H1 (cell line): ENCODE measurements around the gene ELMOD2. TPM values are rescaled to one million over a fixed set of nuclear protein-coding genes. Genes with fewer than 3 reads are reported as not detected.
"Not testable (repeated sequence)": the region's sequence is repeated elsewhere in the genome, so short reads cannot be mapped to it uniquely, and the experiment has no call there.

ENCODE experiments used
- CTCF ChIA-PET: fragments of 300-600 bp; sonication (Branson Sonifier 250); formaldehyde crosslinking; loops from one replicate; lab custom pipeline; 2021; ENCODE audit not compliant: partially characterized antibody; lab: Charles Lee
- POLR2A ChIA-PET: fragments of 300-600 bp; sonication (Branson Sonifier 250); formaldehyde crosslinking; loops from one replicate; lab custom pipeline; 2021; ENCODE audit warnings: inconsistent platforms; ENCODE audit not compliant: partially characterized antibody; lab: Charles Lee
- DNase-seq, 2 experiments: peaks; one replicate each; pipeline versions ENCODE4 v3.0.0 to v3.0.0-alpha.2; 2010 to 2022; ENCODE audit warnings: low spot score in 2 of 2, low read depth in 1 of 2, mixed read lengths in 1 of 2
- FAIRE-seq: peaks from 2 replicates; lab custom pipeline; 2011; peaks lifted over from hg19 to GRCh38; lab: Jason Lieb, UNC
- H2AFZ ChIP-seq: 2 replicates; pipeline ENCODE4 v1.8.1; 2012; ENCODE audit warnings: low read length, inconsistent platforms
- H2AK5ac ChIP-seq: 2 replicates; pipeline ENCODE4 v1.6.1; 2013; ENCODE audit warnings: low read depth, low read length
- H2BK120ac ChIP-seq: replicated peaks from 2 replicates; pipeline ENCODE3; 2013; ENCODE audit warnings: low read depth, low read length, inconsistent platforms
- H2BK12ac ChIP-seq: 2 replicates; pipeline ENCODE4 v1.6.1; 2013; ENCODE audit warnings: low read depth, low read length
- H2BK15ac ChIP-seq: 2 replicates; pipeline ENCODE4 v1.6.1; 2013; ENCODE audit warnings: low read length
- H2BK20ac ChIP-seq: 2 replicates; pipeline ENCODE4 v1.6.1; 2013; ENCODE audit warnings: low read length
- H2BK5ac ChIP-seq: 2 replicates; pipeline ENCODE4 v1.6.1; 2013; ENCODE audit warnings: low read depth, low read length
- H3K14ac ChIP-seq: 2 replicates; pipeline ENCODE4 v1.6.1; 2013; ENCODE audit warnings: inconsistent platforms; ENCODE audit not compliant: insufficient read length
- H3K18ac ChIP-seq: 2 replicates; pipeline ENCODE4 v1.6.1; 2013; ENCODE audit warnings: low read length; ENCODE audit errors: extremely low read depth
- H3K23ac ChIP-seq: 2 replicates; pipeline ENCODE4 v1.6.1; 2013; ENCODE audit warnings: inconsistent platforms; ENCODE audit not compliant: insufficient read length
- H3K23me2 ChIP-seq: 2 replicates; pipeline ENCODE4 v1.6.1; 2013; ENCODE audit warnings: low read depth, low read length
- H3K27ac ChIP-seq: 2 replicates; pipeline ENCODE4 v1.6.1; 2011; ENCODE audit warnings: low read depth, low read length, inconsistent platforms
- H3K27me3 ChIP-seq, 4 experiments: replicated peaks in 1 of 4; 1 replicate in 1 of 4; 2 replicates in 3 of 4; pipeline versions ENCODE4 v1.6.1 to v1.8.1; 2011 to 2013; ENCODE audit warnings: low read length in 3 of 4, mild to moderate bottlenecking in 3 of 4, inconsistent platforms in 2 of 4, mixed read lengths in 2 of 4, moderate library complexity in 1 of 4; ENCODE audit not compliant: control insufficient read depth in 3 of 4, insufficient read depth in 3 of 4; ENCODE audit errors: extremely low read depth in 1 of 4
- H3K36me3 ChIP-seq, 4 experiments: 2 replicates each; pipeline versions ENCODE4 v1.6.1 to v1.8.1; 2011 to 2013; ENCODE audit warnings: mild to moderate bottlenecking in 4 of 4, low read length in 3 of 4, moderate library complexity in 2 of 4, control low read depth in 1 of 4, inconsistent platforms in 1 of 4; ENCODE audit not compliant: insufficient read depth in 4 of 4, control insufficient read depth in 2 of 4
- H3K4ac ChIP-seq: replicated peaks from 2 replicates; pipeline ENCODE3; 2013; ENCODE audit warnings: low read length, low read depth, mixed read lengths, inconsistent platforms; ENCODE audit not compliant: insufficient read length
- H3K4me1 ChIP-seq, 4 experiments: replicated peaks in 1 of 4; 1 replicate in 1 of 4; 2 replicates in 3 of 4; pipeline versions ENCODE4 v1.6.1 to v1.8.1; 2011 to 2013; ENCODE audit warnings: low read length in 3 of 4, inconsistent platforms in 2 of 4, mixed read lengths in 1 of 4; ENCODE audit not compliant: insufficient read depth in 4 of 4, control insufficient read depth in 3 of 4
- H3K4me2 ChIP-seq, 2 experiments: 2 replicates each; pipeline versions ENCODE4 v1.6.1 to v1.8.1; 2011 to 2013; ENCODE audit warnings: low read depth in 2 of 2, low read length in 2 of 2, control low read depth in 1 of 2, inconsistent platforms in 1 of 2, mild to moderate bottlenecking in 1 of 2; ENCODE audit not compliant: insufficient read depth in 1 of 2
- H3K4me3 ChIP-seq, 4 experiments: fragments of 200-600, 300-600 bp in 1 of 4; sonication (generic), shearing (Covaris generic), sonication (Bioruptor Twin) in 1 of 4; 2 replicates each; pipeline versions ENCODE4 v1.5.1 to v1.8.1; 2011 to 2016; ENCODE audit warnings: low read length in 4 of 4, low read depth in 3 of 4, control low read depth in 2 of 4, inconsistent platforms in 2 of 4, mild to moderate bottlenecking in 2 of 4, mixed read lengths in 1 of 4, moderate library complexity in 1 of 4; ENCODE audit not compliant: insufficient read depth in 2 of 4; ENCODE audit errors: extremely low read depth in 1 of 4
- H3K56ac ChIP-seq: replicated peaks from 2 replicates; pipeline ENCODE3; 2013; ENCODE audit warnings: low read depth, mild to moderate bottlenecking, mixed read lengths, low read length, inconsistent platforms; ENCODE audit not compliant: insufficient read length
- H3K79me1 ChIP-seq: 2 replicates; pipeline ENCODE4 v1.6.1; 2013; ENCODE audit warnings: low read depth, low read length, control low read depth
- H3K79me2 ChIP-seq, 2 experiments: 2 replicates each; pipeline versions ENCODE4 v1.6.1 to v1.8.1; 2012 to 2013; ENCODE audit warnings: low read length in 2 of 2, mild to moderate bottlenecking in 2 of 2, inconsistent platforms in 1 of 2; ENCODE audit not compliant: insufficient read depth in 2 of 2, control insufficient read depth in 1 of 2
- H3K9ac ChIP-seq, 4 experiments: replicated peaks in 1 of 4; 1 replicate in 1 of 4; 2 replicates in 3 of 4; pipeline versions ENCODE4 v1.6.1 to v1.8.1; 2011 to 2013; ENCODE audit warnings: low read depth in 3 of 4, low read length in 3 of 4, control low read depth in 2 of 4, mild to moderate bottlenecking in 2 of 4, moderate library complexity in 2 of 4, inconsistent platforms in 1 of 4; ENCODE audit errors: extremely low read depth in 1 of 4
- H3K9me3 ChIP-seq, 2 experiments: 2 replicates each; pipeline versions ENCODE4 v1.6.1 to v1.8.1; 2012 to 2013; ENCODE audit warnings: mild to moderate bottlenecking in 2 of 2, moderate library complexity in 2 of 2, control low read depth in 1 of 2, inconsistent platforms in 1 of 2, low read depth in 1 of 2, low read length in 1 of 2, mixed read lengths in 1 of 2; ENCODE audit not compliant: insufficient read depth in 2 of 2
- H4K20me1 ChIP-seq, 2 experiments: replicated peaks in 1 of 2; 2 replicates each; pipeline versions ENCODE3 to v1.8.1; 2011 to 2013; ENCODE audit warnings: inconsistent platforms in 2 of 2, low read length in 2 of 2, mild to moderate bottlenecking in 1 of 2; ENCODE audit not compliant: insufficient read depth in 2 of 2, control insufficient read depth in 1 of 2
- H4K5ac ChIP-seq: 2 replicates; pipeline ENCODE4 v1.6.1; 2013; ENCODE audit warnings: low read length, low read depth, mixed read lengths, inconsistent platforms; ENCODE audit not compliant: insufficient read length
- H4K8ac ChIP-seq: 2 replicates; pipeline ENCODE4 v1.8.0; 2013; ENCODE audit warnings: mild to moderate bottlenecking, moderate library complexity, low read length, inconsistent platforms; ENCODE audit not compliant: insufficient read depth; ENCODE audit errors: extremely low read depth
- H4K91ac ChIP-seq: replicated peaks from 2 replicates; pipeline ENCODE3; 2013; ENCODE audit warnings: low read length, mixed read lengths, inconsistent platforms; ENCODE audit not compliant: insufficient read length
- WGBS, 2 experiments: shearing (Covaris generic) in 1 of 2; methylation state at CpG; one replicate each; pipeline versions ENCODE4 v1.1.6 to v1.1.7; 2013 to 2015; ENCODE audit warnings: low lambda C conversion rate in 2 of 2, mixed read lengths in 2 of 2, inconsistent platforms in 1 of 2, low coverage in 1 of 2, missing lambda C conversion rate in 1 of 2; ENCODE audit not compliant: insufficient replicate concordance in 2 of 2, insufficient coverage in 1 of 2, insufficient read length in 1 of 2; ENCODE audit errors: extremely low coverage in 1 of 2, missing lambda C conversion rate in 1 of 2; 5-methylcytosine and 5-hydroxymethylcytosine counted together
- polyA plus RNA-seq, 7 experiments: library from polyadenylated mRNA; depleted of rRNA in 3 of 7; stranded (reverse) in 5 of 7; unstranded in 2 of 7; fragments of >200 nt in 5 of 7; fragments of 200-250 nt in 2 of 7; gene quantifications; 1 replicate in 5 of 7; 2 replicates in 1 of 7; 4 replicates in 1 of 7; pipeline versions ENCODE4 v1.2.1 to v1.2.3, GENCODE V29; 2011 to 2013; ENCODE audit warnings: missing spikeins in 2 of 7, mixed read lengths in 2 of 7
- total RNA-seq: library from RNA; stranded (reverse); fragmentation: NEBNext Ultra II Directional; extraction: Animal tissue kit (Norgen Biotek cat#: 25700); gene quantifications from 2 replicates; pipeline ENCODE4 v1.2.1, GENCODE V29; 2021
- TF ChIP-seq, protein P1 (sequence below), 3 experiments: IDR thresholded peaks; 1 replicate in 2 of 3; 2 replicates in 1 of 3; pipeline versions ENCODE4 v1.5.1 to v1.6.1; 2011; ENCODE audit warnings: low read length in 3 of 3, mild to moderate bottlenecking in 3 of 3, inconsistent platforms in 2 of 3, low read depth in 1 of 3, moderate library complexity in 1 of 3; ENCODE audit not compliant: insufficient read depth in 1 of 3; ENCODE audit errors: control extremely low read depth in 1 of 3

The ELMOD2 gene
- total and polyA plus RNA-seq, 2 of the 8 experiments (the other 6 are each of a cell fraction or from before 2014, with no cell fraction given), result 6.6 to 27.9 TPM

DNA sequence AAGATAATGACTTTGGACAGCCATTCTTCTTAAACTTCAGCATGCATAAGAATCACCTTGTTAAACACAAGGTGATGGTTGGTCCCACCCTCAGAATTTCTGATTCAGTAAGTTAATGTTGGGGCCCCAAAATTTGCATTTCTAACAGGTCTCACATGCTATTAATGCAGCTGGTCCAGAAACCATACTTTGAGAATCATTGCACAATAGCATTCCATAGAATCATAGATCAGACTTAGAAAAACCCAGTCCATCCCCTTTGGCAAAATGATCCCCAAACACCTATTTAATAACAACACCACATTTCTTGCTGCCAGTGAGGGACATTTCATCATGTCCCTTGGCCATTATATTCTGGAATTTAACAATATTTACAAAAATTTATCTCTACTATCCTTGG is 19.7 kb upstream of the ELMOD2 start (continued):
- TF ChIP-seq, protein P1, sequence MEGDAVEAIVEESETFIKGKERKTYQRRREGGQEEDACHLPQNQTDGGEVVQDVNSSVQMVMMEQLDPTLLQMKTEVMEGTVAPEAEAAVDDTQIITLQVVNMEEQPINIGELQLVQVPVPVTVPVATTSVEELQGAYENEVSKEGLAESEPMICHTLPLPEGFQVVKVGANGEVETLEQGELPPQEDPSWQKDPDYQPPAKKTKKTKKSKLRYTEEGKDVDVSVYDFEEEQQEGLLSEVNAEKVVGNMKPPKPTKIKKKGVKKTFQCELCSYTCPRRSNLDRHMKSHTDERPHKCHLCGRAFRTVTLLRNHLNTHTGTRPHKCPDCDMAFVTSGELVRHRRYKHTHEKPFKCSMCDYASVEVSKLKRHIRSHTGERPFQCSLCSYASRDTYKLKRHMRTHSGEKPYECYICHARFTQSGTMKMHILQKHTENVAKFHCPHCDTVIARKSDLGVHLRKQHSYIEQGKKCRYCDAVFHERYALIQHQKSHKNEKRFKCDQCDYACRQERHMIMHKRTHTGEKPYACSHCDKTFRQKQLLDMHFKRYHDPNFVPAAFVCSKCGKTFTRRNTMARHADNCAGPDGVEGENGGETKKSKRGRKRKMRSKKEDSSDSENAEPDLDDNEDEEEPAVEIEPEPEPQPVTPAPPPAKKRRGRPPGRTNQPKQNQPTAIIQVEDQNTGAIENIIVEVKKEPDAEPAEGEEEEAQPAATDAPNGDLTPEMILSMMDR (IDR thresholded peaks at IDR 0.05; ENCODE audit: control extremely low read depth in 1 of 3, insufficient read depth in 1 of 3, low read depth in 1 of 3, low read length in 3 of 3), result no peak
- TF ChIP-seq, all 59 proteins: peak for 0

DNA sequence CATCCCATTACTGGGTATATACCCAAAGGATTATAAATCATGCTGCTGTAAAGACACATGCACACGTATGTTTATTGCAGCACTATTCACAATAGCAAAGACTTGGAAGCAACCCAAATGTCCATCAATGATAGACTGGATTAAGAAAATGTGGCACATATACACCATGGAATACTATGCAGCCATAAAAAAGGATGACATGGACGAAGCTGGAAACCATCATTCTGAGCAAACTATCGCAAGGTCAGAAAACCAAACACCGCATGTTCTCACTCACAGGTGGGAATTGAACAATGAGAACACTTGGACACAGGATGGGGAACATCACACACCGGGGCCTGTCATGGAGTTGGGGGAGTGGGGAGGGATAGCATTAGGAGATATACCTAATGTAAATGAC is 10.2 kb upstream of the ELMOD2 start:
- H2AFZ ChIP-seq, H3K36me3 ChIP-seq, H2BK20ac ChIP-seq, H3K79me1 ChIP-seq, H4K91ac ChIP-seq, H4K5ac ChIP-seq, H2BK12ac ChIP-seq, H2AK5ac ChIP-seq, H3K79me2 ChIP-seq, CTCF ChIA-PET, H3K56ac ChIP-seq, H3K23me2 ChIP-seq, H3K23ac ChIP-seq, H3K9ac ChIP-seq, H4K20me1 ChIP-seq, H3K27ac ChIP-seq, H2BK5ac ChIP-seq, H3K4ac ChIP-seq, POLR2A ChIA-PET, H3K14ac ChIP-seq, H3K18ac ChIP-seq, H3K4me1 ChIP-seq, FAIRE-seq, H4K8ac ChIP-seq, DNase-seq, H3K4me2 ChIP-seq, H3K4me3 ChIP-seq, H3K9me3 ChIP-seq, H3K27me3 ChIP-seq, H2BK120ac ChIP-seq, H2BK15ac ChIP-seq: not testable (repeated sequence)
- WGBS, 2 experiments, result 91% methylated on average over 5 of the region's 5 CpGs; no CpG with 5 or more reads in 1 of the 2 experiments
